Measurements from ENCODE around the gene AAR2.

AAR2 gene

DNA sequence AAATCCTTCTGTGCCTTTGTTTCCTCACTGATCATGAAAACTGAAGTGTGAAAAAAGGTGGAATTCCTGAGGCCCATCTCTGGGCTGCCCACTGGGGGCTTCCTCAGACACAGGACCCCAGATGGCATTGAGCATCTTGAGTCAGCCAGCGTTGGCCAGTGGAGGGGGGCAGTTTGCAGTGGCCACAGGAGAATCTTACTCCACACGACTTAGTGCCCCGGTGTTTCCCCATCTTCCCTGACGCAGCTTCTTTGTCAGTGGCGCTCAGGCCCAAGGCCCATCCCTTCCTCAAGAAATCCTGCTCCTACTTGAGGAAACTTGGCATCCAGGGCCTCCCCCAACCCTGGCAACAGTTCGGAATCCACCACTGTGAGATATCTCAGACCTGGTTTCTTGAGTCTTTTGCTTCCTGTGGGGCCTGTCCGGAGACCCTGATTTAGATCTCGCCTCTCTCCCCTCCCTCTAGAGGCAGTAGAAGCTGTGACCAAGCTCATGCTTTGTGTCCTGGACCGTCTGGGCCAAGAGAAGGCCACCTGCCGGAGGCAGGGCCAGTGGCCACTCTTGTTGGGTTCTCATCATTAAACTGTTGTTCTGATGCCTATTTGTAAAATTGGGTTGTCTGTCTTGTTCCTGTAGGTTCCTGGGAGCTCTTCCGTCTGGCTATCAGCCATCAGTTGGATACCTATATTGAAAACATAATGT is 49.6 kb downstream of the AAR2 start:
- no peak for DNase-seq

- DNase-seq, result no peak
These were observed 61.4 kb downstream of the AAR2 start for GRCh38 chr20:36297656-36298055.

- no peak for DNase-seq
These were observed 61.8 kb downstream of the AAR2 start for GRCh38 chr20:36298061-36298460.

GRCh38 chr20:36298795-36299339 is 62.6 kb downstream of the AAR2 start:
- DNase-seq, result no peak

DNA sequence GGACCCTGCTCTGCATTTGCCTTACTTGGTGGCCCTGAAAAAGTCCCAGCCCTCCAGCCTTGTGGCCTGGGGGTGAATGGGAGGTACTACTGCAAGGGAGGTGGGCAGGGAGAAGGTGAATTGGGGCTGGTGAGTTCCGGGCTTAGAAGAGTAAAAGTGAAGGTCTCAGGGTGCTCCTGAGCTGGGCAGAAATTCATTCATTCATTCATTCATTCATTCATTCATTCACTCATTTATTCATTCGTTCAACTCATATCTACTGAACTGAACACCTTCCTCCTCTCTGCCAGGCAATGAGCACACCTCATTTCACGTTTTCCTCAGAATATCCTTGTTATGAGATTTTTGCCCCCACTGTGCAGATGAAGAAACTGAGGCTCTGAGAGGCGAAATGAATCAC is 63.2 kb downstream of the AAR2 start:
- DNase-seq, result no peak

DNA sequence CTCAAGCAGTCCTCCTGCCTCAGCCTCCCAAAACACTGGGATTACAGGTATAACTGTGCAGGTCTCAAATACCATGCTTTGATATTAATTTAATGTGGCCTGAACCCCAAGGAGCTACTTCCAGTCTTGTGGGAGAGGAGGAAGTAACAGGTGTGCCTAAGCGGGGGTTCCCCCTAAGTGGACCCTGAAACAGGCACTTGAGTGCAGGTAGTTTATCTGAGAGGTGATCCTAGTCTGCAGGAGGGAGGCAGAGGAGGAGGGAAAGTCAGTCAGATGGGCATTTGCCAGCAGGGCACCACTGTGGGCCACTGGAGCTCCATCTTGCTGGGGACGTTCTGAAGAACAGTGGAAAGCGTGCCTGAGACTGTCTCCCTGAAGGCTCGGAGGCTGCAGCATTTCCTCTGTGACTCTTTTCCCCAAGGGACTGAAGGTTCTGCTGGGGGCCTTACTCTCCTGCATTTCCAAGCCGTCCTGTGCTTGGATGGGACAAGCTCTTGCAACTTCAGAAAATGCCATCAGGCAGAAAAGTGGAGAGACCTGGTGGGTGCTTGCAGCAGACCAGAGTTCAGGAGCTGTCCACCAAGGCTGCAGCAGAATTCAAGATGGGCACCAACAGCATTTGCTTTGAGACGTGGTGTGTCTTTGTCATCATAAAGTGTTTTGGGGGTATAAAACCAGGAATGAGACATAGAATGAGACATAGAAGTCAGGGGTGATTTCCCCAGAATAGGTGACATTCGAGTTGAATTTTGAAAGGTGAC is 65.3 kb downstream of the AAR2 start:
- DNase-seq, result no peak

DNA sequence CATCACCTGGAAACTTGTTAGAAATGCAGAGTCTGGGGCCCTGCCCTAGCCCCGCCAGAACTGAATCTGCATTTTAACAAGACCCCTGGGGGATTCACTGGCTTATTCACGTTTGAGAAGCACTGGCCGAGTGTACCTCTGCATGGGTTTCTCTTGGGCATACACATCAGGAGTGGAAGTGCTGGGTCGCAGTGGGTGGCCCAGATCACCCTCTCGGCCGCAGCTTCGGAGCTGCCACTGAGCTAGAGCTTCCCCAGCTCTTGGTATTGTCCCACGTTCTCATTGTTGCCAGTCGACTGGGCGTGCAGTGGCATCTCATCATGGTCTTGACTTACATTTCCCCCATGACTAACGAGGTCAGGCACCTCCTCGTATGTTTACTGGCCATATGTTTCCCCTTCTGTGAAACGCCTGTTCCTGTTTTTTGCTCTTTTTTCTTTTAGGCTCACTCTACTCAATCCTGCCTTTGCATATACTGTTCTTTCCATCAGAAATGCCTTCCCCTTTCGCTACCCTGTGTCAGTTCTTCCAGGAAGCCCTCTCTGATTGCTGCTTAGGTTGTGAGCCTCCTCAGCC is 66.8 kb downstream of the AAR2 start:
- no peak for DNase-seq

GRCh38 chr20:36303831-36304230 is 67.6 kb downstream of the AAR2 start:
- DNase-seq, result no peak

DNA sequence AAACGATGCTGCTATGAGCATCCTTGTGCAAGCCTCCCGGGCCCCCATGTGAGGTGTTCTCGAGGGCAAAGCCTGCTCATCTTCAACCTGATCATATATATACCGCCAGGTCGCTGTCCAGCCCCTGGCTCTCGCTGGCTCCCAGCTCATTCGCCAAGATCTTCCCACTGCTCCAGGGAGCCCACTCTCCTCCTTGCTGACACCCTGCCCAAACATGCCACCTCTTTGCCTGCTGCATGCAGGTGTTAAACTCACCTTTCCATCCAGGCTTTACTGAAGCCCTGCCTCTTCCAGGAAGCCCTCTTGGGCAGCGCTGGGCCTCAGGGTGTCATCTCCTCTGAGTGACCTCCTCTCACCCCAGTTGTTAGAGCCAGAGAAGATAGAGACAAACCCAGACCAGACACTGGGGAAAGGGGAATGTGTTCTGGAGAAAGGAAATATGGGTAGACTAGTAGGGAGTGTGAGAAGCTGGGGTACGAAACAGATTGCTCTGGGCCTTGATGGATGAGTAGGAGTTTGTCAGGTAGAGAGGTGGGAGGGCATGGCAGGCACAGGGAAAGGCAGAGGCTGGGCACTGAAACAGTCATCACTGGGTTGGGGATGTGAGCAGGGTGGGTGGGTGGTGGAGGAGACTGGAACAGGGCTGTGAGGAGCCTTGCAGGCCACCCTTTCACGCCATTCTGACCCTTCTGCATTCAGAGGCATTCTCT is 68.7 kb downstream of the AAR2 start:
- no peak for DNase-seq

DNA sequence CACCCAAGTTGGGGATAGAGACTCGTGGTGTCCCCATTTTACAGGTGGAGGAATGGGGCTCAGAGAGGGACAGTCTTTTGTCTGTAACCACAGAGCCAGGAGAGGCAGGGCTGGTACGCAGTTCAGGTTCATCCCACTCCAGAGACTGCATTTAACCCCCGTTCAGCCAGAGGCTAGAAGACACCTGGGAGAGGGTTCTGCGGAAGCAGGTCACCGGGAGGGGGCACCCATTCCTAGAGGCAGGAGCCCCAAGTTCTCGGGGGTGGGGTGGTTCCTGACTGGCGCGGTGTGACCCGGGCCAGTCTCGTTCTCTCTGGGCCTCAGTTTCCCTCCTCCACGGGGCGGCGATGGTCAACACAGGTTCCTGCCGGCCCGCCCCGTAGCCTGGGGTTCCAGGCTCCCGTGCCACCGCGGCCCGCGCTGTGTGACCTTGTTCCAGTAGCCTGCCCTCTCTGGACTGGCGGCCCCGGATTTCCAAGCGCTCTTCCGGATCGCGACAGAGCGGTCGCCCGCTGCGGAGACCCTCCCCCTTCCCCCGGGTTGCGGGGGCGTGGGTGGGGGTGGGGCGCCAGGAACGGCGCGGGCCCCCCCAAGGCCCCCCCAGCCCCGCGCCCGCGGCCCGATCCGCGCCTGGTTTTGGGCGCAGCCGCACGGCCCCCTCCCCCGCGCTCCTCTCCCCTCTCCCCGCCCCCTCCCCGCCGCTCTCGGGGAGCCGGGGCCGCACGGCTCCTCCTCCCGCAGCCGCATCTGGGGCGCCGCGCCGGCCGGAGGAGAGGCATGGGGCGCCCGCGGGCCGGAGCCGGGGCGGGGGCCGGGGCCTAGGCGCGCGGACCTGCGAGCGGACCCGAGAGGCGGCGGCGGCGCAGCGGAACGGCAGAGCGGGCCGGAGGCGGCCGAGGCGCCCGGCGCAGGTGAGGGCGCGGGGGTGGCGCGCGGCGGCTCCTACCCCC is 69.6 kb downstream of the AAR2 start, which contains the start of gene DLGAP4:
TSS of gene DLGAP4 (plus strand) at position 738 of the 950 bp plus-strand sequence. CDS start 125,379 bp downstream, outside the sequence.
- DNase-seq, result no peak

Measured in activated CD4-positive, alpha-beta T cell treated with anti-CD3 and anti-CD28 coated beads for 4 hours (primary cell).